ENCODE measurements around the gene ZBTB12. TPM values are rescaled to one million over a fixed set of nuclear protein-coding genes. Genes with fewer than 3 reads are reported as not detected.
"Not testable (repeated sequence)": the region's sequence is repeated elsewhere in the genome, so short reads cannot be mapped to it uniquely, and the experiment has no call there.

The ZBTB12 gene
- total RNA-seq, 1 donor from 2014 or later, result 3.5 TPM

DNA sequence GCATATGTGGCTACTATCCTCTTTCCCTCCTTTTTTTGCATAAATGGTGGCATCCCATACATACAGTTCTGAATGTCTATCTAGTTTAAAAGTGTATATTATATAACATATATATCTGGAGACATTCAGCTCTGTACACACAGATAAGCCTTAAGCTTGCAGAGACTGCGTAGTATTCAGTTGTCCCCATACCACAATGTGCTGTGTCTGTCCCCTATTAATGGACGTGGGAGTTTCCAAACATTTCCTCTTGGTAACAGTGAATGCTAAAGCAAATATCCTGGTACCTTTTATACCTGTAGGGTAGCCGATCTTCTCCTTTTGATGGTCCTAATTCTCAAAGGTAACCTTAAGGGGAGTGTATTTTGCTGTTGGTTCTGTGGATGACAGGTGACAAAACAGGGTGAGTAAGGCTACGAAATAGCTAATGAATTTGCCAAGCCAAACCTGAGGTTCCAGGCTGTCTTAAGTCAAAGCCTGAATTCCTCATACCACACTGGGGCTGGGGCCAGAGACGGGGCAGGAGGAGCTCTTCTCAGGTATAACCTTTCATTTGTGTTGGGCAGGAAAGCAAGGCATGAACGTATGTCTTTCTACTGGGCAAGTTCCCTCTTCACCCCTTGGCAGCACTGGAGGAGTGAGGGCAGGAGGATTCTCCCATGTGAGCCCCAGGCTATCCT, 17.9 kb upstream of the ZBTB12 start:
- Histone ChIP-seq H3K4me1 (no peaks in the 10 kb centered on the region), H3K36me3 (no peaks in the 10 kb centered on the region), H3K9me3 (replicated peaks) (no peaks in the 10 kb centered on the region), H3K27me3 (ENCODE audit: low read depth) (no peaks in the 10 kb centered on the region), H3K4me3 (no peak overlapping the region), H3K27ac (replicated peaks) (no peak overlapping the region)
- intact Hi-C loops (cut with micrococcal nuclease), result no loop called here
- TF ChIP-seq, protein P1, sequence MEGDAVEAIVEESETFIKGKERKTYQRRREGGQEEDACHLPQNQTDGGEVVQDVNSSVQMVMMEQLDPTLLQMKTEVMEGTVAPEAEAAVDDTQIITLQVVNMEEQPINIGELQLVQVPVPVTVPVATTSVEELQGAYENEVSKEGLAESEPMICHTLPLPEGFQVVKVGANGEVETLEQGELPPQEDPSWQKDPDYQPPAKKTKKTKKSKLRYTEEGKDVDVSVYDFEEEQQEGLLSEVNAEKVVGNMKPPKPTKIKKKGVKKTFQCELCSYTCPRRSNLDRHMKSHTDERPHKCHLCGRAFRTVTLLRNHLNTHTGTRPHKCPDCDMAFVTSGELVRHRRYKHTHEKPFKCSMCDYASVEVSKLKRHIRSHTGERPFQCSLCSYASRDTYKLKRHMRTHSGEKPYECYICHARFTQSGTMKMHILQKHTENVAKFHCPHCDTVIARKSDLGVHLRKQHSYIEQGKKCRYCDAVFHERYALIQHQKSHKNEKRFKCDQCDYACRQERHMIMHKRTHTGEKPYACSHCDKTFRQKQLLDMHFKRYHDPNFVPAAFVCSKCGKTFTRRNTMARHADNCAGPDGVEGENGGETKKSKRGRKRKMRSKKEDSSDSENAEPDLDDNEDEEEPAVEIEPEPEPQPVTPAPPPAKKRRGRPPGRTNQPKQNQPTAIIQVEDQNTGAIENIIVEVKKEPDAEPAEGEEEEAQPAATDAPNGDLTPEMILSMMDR (IDR thresholded peaks at IDR 0.05; ENCODE audit: borderline replicate concordance), result no peak
- no peak for DNase-seq

DNA sequence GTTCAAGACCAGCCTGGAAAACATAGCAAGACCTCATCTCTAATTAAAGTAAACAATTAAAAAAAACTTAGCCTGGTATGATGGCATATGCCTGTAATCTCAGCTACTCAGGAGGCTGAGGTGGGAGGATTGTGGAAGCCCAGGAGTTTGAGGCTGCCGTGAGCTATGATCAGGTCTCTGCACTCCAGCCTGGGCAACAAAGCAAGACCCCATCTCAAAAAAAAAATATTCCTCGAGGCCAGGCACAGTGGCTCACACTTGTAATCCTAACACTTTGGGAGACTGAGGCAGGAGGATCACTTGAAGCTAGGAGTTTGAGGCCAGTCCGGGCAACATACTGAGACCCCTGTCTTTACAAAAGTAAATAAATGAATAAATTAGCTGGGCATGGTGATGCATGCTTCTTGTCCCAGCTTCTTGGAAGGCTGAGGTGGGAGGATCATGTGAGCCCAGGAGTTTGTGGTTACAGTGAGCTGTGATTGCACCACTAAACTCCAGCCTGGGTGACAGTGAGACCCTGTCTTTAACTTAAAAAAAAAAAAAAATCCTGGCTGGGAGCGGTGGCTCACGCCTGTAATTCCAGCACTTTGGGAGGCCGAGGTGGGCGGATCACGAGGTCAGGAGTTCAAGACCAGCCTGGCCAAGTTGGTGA, 16.3 kb upstream of the ZBTB12 start:
- intact Hi-C loops (cut with micrococcal nuclease), result no loop called here
- H3K4me3 ChIP-seq, result no peak overlapping the region
- no peak for DNase-seq
- H3K9me3 ChIP-seq (replicated peaks), result no peaks in the 10 kb centered on the region
- H3K27me3 ChIP-seq (ENCODE audit: low read depth), result peaks cover 7% of the 10 kb centered on the region
- H3K27ac ChIP-seq (replicated peaks), result no peak overlapping the region
- H3K4me1 ChIP-seq, result no peaks in the 10 kb centered on the region
- TF ChIP-seq, protein P1 (IDR thresholded peaks at IDR 0.05; ENCODE audit: borderline replicate concordance), result no peak
- H3K36me3 ChIP-seq, result no peaks in the 10 kb centered on the region

DNA sequence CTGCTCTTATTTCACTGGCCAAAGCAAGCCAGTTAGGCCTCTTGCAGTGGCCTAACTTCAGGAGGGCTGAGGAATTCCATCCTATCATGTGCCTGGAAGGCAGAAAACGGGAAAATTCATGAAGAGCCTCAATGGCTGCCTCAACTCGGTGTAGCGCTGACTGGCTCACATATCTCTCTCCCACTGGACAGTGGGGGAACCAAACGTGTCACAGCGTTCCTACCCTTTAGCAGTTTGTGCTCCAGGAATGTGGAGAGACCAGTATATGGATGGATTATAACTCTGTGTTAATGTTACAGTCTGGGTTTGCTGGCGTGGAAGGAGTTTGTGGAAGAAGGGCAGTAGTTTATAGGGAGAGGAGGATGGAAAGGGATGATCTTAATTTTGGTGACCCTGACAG, 13.9 kb upstream of the ZBTB12 start:
- intact Hi-C loops (cut with micrococcal nuclease), result no loop called here
- Histone ChIP-seq H3K27me3 (ENCODE audit: low read depth) (peaks cover 20% of the 10 kb centered on the region), H3K9me3 (replicated peaks) (no peaks in the 10 kb centered on the region)

DNA sequence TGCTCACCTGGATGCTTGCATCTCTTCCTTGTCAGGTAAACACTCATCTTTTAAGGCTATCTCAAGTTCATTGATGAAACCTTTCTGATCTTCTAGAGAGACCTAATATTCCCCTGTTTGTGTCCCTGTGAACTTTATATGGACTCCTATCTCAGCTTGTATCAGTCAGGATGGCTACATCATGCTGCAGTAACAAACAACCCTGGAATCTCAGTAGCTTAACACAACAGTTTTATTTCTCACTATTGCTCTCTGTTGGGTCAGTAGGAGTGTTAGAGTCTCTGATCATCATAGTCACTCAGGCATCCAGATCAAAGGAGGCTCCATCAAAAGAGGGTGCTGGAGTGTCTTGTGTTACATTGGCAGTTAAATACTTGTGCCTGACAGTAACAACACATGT, 13.5 kb upstream of the ZBTB12 start:
- H3K9me3 ChIP-seq (replicated peaks), result no peaks in the 10 kb centered on the region
- H3K36me3 ChIP-seq, result no peaks in the 10 kb centered on the region
- no peak for DNase-seq
- H3K4me1 ChIP-seq, result no peaks in the 10 kb centered on the region
- H3K27ac ChIP-seq (replicated peaks), result no peak overlapping the region
- H3K4me3 ChIP-seq, result no peak overlapping the region
- H3K27me3 ChIP-seq (ENCODE audit: low read depth), result peaks cover 24% of the 10 kb centered on the region
- intact Hi-C loops (cut with micrococcal nuclease), result no loop called here
- TF ChIP-seq, protein P1 (IDR thresholded peaks at IDR 0.05; ENCODE audit: borderline replicate concordance), result no peak

More for the DNA sequence above, 13.9 kb upstream of the ZBTB12 start:
- no peak for DNase-seq
- H3K4me3 ChIP-seq, result no peak overlapping the region
- H3K4me1 ChIP-seq, result no peaks in the 10 kb centered on the region
- H3K36me3 ChIP-seq, result no peaks in the 10 kb centered on the region
- no peak overlapping the region for H3K27ac ChIP-seq (replicated peaks)
- TF ChIP-seq, protein P1 (IDR thresholded peaks at IDR 0.05; ENCODE audit: borderline replicate concordance), result no peak

DNA sequence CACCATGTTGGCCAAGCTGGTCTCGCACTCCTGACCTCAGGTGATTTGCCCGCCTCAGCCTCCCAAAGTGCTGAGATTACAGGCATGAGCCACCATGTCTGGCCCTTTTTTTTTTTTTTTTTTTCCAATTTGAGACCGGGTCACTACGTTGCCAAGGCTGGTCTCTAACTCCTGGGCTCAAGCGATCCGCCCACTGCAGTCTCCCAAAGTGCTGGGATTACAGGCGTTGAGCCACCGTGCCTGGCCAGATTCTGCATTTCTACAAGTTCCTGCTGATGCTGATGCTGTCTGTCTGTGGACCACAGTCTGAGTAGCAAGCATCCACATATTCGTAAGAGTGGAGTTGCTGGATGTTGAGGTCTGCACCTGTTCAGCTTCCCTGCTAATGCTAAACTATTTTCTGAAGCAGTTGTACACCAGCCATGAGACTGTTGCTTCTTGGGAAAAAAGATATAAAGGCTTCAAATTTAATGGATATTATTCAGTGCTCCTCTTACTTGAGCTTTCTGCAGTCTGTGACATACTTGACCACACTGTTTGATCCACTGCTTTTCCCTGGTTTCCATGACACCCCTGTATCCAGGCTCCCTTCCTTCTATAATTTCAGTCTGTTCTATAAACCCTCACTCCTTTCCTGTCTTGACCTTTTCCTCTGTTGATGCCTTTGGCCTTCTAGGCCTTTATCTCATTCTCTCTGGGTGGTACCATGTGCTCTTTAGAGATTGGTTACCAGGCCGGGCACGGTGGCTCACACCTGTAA, 10.1 kb upstream of the ZBTB12 start:
- Histone ChIP-seq H3K9me3 (replicated peaks) (no peaks in the 10 kb centered on the region), H3K27me3 (ENCODE audit: low read depth) (peaks cover 33% of the 10 kb centered on the region), H3K4me1 (no peaks in the 10 kb centered on the region), H3K4me3 (no peak overlapping the region), H3K36me3 (no peaks in the 10 kb centered on the region), H3K27ac (replicated peaks) (no peak overlapping the region)
- DNase-seq, result no peak
- TF ChIP-seq, protein P1 (IDR thresholded peaks at IDR 0.05; ENCODE audit: borderline replicate concordance), result no peak
- intact Hi-C loops (cut with micrococcal nuclease), result no loop called here

DNA sequence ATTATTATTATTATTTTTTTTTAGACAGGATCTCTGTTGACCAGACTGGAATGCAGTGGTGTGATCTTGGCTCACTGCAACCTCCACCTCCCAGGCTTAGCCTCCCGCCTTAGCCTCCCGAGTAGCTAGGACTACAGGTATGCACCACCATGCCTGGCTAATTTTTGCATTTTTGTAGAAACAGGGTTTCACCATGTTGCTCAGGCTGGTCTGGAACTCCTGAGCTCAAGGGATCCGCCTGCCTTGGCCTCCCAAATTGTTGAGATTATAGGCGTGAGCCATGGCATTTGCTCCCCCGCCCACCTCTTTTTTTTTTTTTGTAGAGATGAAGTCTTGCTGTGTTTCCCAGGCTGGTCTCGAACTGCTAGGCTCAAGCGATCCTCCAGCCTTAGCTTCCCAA, 7.4 kb upstream of the ZBTB12 start:
- H3K4me3 ChIP-seq; H3K4me1 ChIP-seq; H3K36me3 ChIP-seq; H3K9me3 ChIP-seq (replicated peaks); DNase-seq; H3K27ac ChIP-seq (replicated peaks); intact Hi-C loops (cut with micrococcal nuclease): not testable (repeated sequence)
- H3K27me3 ChIP-seq (ENCODE audit: low read depth), result peaks cover 43% of the 10 kb centered on the region
